ENCODE data around the gene DNPH1. TPM values are rescaled to one million over a fixed set of nuclear protein-coding genes. Genes with fewer than 3 reads are reported as not detected.
A peak's percentile ranks its signal among the peaks of the same experiment; 100 is the strongest.

Gene DNPH1
- total and polyA plus RNA-seq, 11 donors = 18.9 to 63.7 (median 29.7) TPM

DNA sequence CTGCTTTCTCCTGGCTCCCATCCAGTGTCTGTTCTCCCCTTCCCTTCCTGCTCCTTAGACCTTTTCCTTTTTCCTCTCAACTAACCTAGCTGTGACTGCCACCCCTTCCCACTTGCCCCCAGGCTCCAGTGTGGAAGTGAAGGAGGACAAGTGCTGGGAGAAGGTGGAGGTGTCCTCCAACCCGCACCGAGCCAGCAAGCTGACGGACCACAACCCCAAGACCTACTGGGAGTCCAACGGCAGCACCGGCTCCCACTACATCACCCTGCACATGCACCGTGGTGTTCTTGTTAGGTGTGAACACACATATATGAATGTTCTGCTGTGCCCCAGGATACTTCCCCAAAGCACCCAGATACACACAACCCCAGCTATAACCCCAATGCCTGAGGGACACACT, 28.7 kb downstream of the DNPH1 start:
- DNase-seq (peak in 1 of 5 donors; percentile 8), ATAC-seq (no peak)
- H3K4me1 ChIP-seq = no peaks in the 10 kb centered on the region
- no peaks in the 10 kb centered on the region for H3K9me3 ChIP-seq
- 91 to 94% (median 92%) methylated on average over 6 of the region's 6 CpGs for WGBS, 4 donors
- TF ChIP-seq POLR2A (IDR thresholded peaks at IDR 0.05) = no peak
- TF ChIP-seq, protein P1, sequence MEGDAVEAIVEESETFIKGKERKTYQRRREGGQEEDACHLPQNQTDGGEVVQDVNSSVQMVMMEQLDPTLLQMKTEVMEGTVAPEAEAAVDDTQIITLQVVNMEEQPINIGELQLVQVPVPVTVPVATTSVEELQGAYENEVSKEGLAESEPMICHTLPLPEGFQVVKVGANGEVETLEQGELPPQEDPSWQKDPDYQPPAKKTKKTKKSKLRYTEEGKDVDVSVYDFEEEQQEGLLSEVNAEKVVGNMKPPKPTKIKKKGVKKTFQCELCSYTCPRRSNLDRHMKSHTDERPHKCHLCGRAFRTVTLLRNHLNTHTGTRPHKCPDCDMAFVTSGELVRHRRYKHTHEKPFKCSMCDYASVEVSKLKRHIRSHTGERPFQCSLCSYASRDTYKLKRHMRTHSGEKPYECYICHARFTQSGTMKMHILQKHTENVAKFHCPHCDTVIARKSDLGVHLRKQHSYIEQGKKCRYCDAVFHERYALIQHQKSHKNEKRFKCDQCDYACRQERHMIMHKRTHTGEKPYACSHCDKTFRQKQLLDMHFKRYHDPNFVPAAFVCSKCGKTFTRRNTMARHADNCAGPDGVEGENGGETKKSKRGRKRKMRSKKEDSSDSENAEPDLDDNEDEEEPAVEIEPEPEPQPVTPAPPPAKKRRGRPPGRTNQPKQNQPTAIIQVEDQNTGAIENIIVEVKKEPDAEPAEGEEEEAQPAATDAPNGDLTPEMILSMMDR (IDR thresholded peaks at IDR 0.05) = no peak
- intact Hi-C loops (cut with DNase I) = no loop called here
- H3K36me3 ChIP-seq = peaks cover 0 to 84% (median 68%) of the 10 kb centered on the region in 9 donors
- no peaks in the 10 kb centered on the region for H3K27me3 ChIP-seq
- H3K4me3 ChIP-seq = no peak overlapping the region
- no peak overlapping the region for H3K27ac ChIP-seq

DNA sequence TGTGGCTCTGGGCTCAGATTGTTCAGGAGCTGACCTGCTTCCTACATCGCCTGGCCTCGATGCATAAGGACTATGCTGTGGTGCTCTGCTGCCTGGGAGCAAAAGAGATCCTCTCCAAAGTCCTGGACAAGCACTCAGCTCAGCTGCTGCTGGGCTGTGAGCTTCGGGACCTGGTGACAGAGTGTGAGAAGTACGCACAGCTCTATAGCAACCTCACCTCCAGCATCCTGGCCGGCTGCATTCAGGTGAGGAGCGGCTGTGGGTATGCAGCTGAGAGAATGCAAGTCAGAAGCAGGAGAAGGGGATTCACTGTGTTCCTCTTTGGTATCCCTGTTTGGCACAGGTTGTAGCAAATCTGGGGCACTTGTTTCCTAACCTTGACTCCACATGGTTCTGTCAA, 29.4 kb downstream of the DNPH1 start:
- WGBS, 4 donors = 88 to 92% (median 90%) methylated on average over 6 of the region's 6 CpGs
- intact Hi-C loops (cut with DNase I) = no loop called here
- no peak for ATAC-seq

DNA sequence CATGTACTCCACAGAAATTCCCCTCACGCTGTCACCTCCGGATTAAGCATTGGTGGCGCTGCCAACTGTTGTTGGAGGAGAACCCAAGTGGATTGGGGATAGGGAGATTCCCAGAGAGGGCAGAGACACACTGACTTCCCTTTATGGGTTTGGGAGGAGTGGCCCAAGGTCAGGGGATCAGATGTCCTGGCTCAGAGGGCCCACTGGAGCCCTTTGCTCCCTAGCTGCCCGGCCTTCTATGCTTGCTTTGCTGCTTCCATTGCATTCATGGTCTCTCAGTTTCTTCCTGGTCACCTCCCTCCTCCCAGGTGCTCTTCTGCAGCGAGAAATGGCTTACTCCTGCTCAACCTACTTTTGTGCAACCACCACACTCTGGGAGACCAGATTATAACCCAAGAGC, 32.9 kb downstream of the DNPH1 start:
- Histone ChIP-seq H3K36me3 (peaks cover 0 to 94% (median 88%) of the 10 kb centered on the region in 9 donors), H3K27me3 (no peaks in the 10 kb centered on the region), H3K9me3 (no peaks in the 10 kb centered on the region), H3K4me3 (no peak overlapping the region), H3K27ac (no peak overlapping the region), H3K4me1 (no peaks in the 10 kb centered on the region)
- TF ChIP-seq, protein P1 (IDR thresholded peaks at IDR 0.05) = no peak
- TF ChIP-seq POLR2A (IDR thresholded peaks at IDR 0.05) = no peak
- ATAC-seq = no peak
- intact Hi-C loops (cut with DNase I) = no loop called here
- no peak for DNase-seq
- WGBS, 4 donors = 69 to 78% (median 74%) methylated on average over 5 of the region's 5 CpGs

More for the DNA sequence above, 29.4 kb downstream of the DNPH1 start:
- H3K27ac ChIP-seq = no peak overlapping the region
- no peak for DNase-seq
- H3K4me1 ChIP-seq = no peaks in the 10 kb centered on the region
- peaks cover 0 to 84% (median 69%) of the 10 kb centered on the region in 9 donors for H3K36me3 ChIP-seq
- H3K27me3 ChIP-seq = no peaks in the 10 kb centered on the region
- H3K4me3 ChIP-seq = no peak overlapping the region
- no peak for TF ChIP-seq POLR2A (IDR thresholded peaks at IDR 0.05)
- TF ChIP-seq, protein P1 (IDR thresholded peaks at IDR 0.05) = no peak
- no peaks in the 10 kb centered on the region for H3K9me3 ChIP-seq

DNA sequence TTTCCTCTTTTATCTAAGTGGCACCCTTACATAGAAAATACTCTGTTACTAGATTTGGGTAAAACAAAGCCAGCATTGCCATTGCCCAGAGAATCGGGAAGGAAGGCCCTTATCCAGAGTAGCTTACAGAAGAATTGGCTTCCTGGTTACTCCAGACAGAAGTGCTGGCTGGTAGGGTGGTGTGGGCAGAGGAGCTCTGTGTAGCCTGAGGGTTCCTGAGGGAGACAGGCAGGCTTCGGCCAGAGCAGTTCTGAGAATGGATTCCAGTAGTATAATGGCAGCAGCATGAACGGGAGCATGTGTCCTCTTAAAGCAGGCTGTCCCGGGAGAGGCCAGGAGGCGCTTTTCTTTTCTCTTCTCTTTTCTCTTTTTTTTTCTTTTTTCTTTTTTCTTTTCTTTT, 35.4 kb downstream of the DNPH1 start:
- no peak overlapping the region for H3K4me3 ChIP-seq
- TF ChIP-seq, protein P1 (IDR thresholded peaks at IDR 0.05) = no peak
- TF ChIP-seq POLR2A (IDR thresholded peaks at IDR 0.05) = no peak
- H3K9me3 ChIP-seq = no peaks in the 10 kb centered on the region
- no peaks in the 10 kb centered on the region for H3K27me3 ChIP-seq
- intact Hi-C loops (cut with DNase I) = no loop called here
- peaks cover 0 to 88% (median 79%) of the 10 kb centered on the region in 9 donors for H3K36me3 ChIP-seq
- ATAC-seq (no peak), DNase-seq (no peak)
- H3K27ac ChIP-seq = no peak overlapping the region
- 88 to 96% (median 93%) methylated on average over 5 of the region's 5 CpGs for WGBS, 4 donors
- H3K4me1 ChIP-seq = peaks cover 0 to 6% (median 0%) of the 10 kb centered on the region in 12 donors
